Stimulated activated CD4-positive, alpha-beta T cell treated with anti-CD3 and anti-CD28 coated beads, Interleukin-15, amount 100 ng/mL, for 1 hour (primary cell): ENCODE results near the gene SIRPB2.

Source experiments
- DNase-seq, 2 donors: peaks; one replicate each; pipeline ENCODE4 v3.0.0-alpha.2; 2020; ENCODE audit warnings: low read depth in 1 of 2, low spot score in 1 of 2

SIRPB2 gene

DNA sequence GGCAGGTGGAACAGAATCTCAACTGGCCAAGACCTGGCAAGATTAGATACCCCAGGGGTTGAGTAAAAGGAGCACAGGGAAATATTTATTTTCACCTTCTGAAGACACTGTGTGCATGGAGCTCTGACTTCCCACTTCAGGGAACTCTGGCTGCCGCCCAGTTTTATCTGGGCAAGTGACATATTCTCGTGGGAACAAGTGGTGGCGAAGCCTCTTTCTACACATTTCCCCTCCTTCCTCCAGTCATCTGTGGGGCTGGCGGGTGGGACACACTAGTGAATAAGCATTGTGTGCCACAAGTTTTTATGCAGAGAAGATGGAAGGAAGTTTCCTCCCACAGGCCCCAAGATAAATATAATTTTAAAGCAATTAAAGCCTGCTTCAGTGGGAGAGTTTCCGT, 48.1 kb downstream of the SIRPB2 start:
- DNase-seq = no peak

DNA sequence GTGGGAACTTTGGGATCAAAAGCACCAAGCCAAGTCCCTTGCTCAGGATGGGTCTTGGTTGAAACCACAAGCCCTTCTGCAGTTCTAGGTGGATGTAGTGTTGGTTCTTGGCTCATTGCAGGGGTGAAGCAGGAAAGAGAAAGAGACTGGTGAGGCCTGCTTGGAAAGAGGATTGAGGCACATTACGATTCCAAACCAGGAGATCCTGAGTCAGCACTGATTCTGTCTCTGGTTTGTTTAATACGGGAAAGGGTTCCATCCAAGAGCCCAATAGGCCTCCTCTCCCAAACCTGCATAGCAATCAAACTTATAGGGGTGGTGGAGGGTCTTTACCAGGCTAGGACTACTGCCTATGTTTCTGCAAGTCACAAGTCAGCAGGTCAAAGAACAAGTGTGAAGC, 48.9 kb downstream of the SIRPB2 start:
- no peak for DNase-seq

DNA sequence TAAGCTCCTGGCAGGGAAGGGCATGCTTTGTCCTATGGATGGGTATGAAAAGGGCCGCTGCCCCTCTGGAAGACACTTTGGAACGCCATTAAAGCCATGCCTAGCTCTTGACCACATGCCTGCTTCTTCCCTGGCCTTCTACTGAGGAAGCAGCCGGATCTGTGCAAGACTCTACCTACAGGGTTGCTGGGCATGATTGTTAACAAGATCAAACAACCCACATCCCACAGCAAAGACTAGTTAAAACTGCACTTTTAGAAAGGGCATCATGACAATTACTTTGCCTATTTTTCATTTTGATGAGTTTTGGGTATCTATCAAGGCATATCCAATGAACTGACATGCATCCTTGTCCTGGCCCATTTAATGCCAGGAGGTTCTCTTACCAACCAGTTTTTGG, 50.1 kb downstream of the SIRPB2 start:
- DNase-seq = no peak

DNA sequence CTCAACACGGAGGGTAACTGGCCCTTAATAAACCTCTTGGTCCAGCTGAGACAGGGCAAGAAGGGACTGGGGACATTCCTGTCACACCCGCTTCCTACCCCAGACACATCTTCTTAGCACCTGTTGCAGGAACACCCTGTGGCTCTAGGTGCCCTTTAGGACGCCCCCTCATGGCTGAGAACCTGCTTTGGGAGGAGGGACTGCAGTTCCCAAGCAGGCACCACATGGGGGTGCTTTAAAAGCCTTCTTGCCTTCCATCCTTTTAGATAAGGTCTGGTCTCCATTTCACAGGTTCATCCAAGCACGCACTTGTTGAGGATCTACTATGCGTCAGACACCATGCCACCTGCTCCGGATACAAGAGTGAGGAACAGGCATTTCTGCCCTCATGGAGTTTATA, 51.2 kb downstream of the SIRPB2 start:
- DNase-seq = no peak

DNA sequence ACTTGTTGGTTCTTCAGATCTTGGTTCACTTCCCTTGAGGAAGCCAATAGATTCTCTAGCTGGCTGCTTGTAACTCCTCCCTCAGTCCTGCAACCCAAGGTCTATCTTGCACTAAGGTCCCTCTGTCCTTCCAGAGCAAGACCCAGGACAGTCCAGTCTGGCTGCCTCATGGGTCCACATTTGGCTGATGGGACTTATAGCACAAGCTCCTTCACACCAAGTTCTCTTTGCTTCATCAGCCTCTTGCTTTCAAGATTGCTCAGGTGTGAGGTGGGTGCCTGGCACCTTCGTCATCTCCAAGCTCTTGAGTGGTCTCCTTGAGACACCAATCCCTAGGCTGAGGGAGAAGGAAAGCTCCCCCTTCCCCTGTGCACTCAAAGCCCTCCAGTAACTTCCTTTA, 52.9 kb downstream of the SIRPB2 start:
- DNase-seq = no peak

DNA sequence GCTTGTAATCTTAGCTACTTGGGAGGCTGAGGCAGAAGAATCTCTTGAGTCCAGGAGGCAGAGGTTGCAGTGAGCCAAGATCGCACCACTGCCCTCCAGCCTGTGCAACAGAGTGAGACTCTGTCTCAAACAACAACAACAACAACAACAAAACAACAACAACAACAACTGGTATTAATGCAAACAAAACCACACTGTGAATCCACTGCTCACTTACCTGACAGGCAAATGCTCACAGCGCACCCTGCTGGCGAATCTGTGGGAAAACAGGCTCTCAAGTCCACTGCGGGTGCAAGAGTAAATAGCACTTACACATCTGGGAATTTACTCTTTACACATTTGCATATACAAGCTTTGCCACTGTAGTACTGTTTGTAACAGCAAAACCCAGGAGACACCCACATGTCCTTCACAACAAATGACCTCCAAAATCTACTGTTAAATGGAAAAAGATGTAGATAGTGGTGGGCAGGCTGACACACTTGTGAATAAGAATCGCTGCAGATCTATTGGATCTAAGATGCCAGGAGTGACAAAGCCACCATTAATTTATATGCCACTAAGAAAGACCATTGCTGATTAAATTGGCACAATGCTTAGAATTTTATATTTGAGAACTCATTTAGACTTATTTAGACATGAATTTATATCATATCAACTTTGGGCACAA, 53.9 kb downstream of the SIRPB2 start:
- DNase-seq = peak; percentile 61 to 66

DNA sequence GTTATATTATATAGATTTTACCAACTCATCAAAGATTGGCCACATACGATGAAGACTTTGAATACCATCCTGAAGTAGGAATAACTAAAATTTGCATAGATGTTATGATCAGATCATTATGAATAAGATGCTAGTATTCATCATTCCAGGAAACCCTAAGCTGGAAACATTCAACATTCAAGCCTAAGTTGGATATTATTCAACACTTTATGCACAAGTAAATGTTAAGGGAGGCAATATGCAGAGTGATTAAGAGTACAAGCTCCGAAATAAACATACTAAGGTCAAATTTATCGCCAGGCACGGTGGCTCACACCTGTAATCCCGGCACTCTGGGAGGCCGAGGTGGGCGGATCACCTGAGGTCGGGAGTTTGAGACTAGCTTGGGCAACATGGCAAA, 55.0 kb downstream of the SIRPB2 start:
- no peak for DNase-seq

DNA sequence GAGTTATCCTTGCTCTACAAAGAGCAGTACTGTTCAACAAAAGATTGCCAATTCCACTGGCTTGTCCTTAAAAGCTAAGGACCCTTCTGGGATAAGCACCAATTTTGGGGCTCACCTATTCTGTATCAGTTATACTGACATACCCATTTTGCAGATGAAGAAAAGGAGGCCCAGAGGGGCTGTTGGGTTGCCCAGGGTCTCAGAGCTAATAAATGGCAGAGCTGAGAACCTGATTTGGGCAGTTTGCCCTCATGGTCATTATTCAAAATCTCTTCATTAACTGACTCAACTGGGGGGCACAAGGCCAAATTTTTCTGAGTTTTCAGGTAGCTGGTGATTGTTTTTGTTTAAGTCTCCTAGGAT, 55.9 kb downstream of the SIRPB2 start:
- no peak for DNase-seq

DNA sequence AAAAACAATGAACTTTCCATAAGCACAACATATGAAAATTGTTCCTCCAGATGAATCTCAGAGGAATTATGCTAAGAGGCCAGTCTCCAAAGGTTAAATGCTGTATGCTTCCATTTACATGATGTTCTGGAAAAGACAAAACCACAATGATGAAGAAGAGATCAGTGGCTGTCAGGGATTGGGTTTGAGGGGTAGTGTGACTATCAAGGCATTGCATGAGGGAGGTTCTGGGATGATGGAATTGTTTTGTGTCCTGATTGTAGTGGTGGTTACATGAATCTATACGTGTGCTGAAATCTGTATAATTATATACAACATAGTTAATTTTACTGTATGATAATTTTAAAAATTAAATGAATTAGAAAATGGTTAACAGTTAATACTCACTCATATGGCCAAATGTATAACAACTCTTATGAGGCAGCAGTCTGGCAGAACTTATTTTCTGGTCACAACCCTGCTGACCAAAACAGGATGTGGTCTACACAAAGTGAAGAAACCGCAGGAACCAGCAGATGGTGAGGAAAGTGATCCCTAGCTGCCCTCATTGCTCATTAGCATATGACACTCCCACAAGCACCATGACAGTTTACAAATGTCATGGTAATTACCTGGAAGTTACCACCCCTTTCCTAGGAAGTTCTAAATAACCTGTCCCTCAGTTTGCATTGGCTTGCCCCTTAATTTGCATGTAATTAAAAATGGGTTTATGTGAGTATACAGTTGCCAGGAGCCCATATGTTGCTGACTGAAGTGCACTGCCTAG, 56.5 kb downstream of the SIRPB2 start:
- peak in 1 of 2 donors; percentile 22 for DNase-seq

DNA sequence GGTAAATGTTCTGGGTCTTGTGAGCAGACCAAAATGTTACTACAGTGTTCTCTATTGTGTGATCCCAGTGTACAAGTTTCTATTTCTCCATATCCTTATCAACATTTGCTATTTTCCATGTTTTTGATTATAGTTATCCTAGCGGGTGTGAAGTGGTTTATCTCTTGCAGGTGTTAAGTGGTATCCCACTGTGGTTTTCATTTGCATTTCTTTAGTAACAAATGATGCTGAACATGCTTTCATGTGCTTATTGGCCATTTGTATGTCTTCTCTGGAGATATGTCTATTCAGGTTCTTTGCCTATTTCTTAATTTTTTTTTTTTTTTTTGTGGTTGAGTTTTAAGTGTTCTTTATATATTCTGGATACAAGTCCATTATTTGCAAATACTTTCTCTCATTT, 60.1 kb downstream of the SIRPB2 start:
- no peak for DNase-seq

DNA sequence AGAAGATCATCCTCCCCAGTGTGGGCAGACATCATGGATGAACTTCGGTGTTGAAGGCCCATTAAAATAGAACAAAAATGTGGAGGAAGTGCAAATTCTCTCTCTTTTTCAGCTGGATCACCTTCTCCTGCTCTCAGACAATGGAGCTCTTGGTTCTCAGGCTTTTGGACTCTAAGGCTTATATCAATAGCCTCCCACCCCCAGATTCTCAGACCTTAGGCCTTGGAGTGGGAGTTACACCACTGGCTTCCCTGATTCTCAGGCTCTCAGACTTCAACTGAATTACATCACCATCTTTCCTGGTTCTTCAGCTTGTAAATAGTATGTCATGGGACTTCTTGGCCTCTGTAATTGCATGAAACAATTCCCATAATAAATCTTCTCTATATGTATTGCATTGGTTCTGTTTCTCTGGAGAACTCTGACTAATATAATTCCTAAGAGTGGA, 61.2 kb downstream of the SIRPB2 start:
- DNase-seq = no peak

DNA sequence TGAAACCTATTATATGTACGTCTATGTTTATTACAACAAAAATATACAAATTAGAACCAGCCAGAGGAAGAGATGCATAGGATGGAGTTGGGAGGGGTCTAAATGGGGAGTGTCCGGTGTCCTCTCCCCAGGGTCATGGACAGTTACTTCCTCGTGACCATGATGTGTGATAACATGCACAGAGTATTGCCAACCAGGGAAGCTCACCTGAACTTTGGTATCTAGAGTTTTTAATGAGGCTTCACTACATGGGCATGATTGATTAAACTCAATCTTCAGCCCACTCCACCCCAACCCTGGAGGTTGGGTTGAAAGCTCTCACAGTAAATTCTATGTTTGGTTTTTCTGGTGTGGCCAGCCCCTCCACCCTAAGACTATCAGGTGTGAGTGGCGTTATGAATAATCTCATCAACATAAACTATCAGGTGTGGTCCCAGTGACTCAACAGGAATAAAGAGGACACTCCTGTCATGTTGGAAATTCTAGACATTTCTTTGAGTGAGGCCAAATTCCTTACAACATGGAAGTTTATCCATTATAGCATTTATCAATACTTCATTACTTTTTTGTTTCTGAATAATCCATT, 62.0 kb downstream of the SIRPB2 start:
- DNase-seq = no peak

DNA sequence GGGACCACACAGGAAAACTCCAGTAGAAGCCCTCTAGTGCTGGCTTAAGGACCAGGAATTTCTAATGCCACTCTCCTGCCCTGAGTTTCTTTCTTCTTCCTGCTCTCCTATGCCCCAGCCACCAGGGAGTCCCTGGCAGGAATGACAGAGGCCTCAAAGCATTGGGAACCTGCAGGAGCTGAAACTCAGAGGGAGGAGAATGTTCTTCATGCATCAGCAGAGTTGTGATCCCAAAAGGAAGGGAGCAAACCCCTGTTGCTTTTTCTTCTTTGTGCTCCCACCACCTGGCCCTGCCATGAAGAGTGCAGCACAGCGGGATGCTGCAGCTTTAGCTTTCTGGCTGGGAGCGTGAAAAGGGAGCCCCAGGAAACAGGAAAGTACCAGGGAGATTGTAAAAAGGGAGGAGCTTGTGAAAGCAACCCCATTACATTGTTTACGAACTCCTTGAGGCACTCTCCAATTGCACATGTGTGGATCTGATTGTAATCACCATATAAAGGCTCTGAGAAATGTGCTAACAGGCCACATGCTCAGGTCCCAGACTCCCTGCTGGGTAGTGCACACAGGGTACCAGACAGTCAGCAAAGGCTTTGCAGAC, 63.7 kb downstream of the SIRPB2 start:
- DNase-seq = no peak

DNA sequence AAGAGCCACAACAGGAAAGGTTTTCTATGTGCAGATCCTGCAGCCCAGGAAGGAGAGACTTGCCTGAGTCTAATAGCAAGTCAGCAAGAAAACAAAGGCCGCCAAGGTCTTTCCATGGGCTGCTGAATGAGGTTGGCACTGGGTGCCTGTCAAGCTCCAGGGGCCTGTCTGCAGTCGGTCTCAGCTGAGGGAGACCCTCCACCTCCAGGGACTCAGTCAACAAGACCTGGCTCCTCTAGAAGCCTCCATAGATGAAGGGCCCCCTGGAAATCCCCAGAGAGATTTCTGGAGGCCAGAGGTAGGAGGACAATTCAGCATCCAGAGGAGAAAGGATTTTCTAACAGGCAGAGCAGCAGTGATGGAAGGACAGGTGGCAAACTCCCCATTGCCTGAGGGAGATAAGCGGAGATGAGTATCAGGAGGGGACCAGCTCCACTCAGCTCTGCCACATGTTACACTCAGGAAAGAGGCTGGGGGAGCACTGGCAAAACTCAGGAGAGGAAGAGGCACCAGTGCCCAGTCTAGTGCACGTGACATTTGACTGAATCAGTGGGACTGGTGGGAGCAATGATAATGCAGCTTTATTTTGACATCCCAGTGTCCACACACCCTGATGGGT, 64.9 kb downstream of the SIRPB2 start:
- no peak for DNase-seq
